Neural crest cell (in vitro differentiated cells): ENCODE data around the gene ALDH1A3. TPM values are rescaled to one million over a fixed set of nuclear protein-coding genes. Genes with fewer than 3 reads are reported as not detected.

Experiments used
- DNase-seq: peaks from one replicate; pipeline ENCODE4 v3.0.0; 2021; ENCODE audit warnings: low read depth, mixed read lengths, low spot score
- H3K27ac Mint-ChIP-seq: one replicate; pipeline ENCODE4 v1.8.0; 2021; ENCODE audit warnings: mild to moderate bottlenecking, mixed read lengths; ENCODE audit not compliant: unreplicated experiment
- H3K27me3 Mint-ChIP-seq: 2 replicates; pipeline ENCODE4 v1.8.0; 2021; ENCODE audit warnings: low read depth, mild to moderate bottlenecking, mixed read lengths
- H3K36me3 Mint-ChIP-seq: 2 replicates; pipeline ENCODE4 v1.8.0; 2021; ENCODE audit warnings: low read depth, mild to moderate bottlenecking, mixed read lengths
- H3K4me1 Mint-ChIP-seq: 2 replicates; pipeline ENCODE4 v1.8.0; 2021; ENCODE audit warnings: mixed read lengths
- H3K4me3 Mint-ChIP-seq: one replicate; pipeline ENCODE4 v1.8.0; 2021; ENCODE audit warnings: mild to moderate bottlenecking, mixed read lengths
- H3K9me3 Mint-ChIP-seq: 2 replicates; pipeline ENCODE4 v1.8.0; 2021; ENCODE audit warnings: mixed read lengths
- CTCF ChIP-seq: fragments of 200-600 bp; sonication (generic); conservative IDR thresholded peaks from 2 replicates; pipeline ENCODE4 v1.5.0; 2021; ENCODE audit warnings: antibody characterized with exemption, mild to moderate bottlenecking
- total RNA-seq: library from RNA; stranded (reverse); gene quantifications from 2 replicates; pipeline ENCODE4 v1.2.1, GENCODE V29; 2021

ALDH1A3 gene
- total RNA-seq, 1 donor from 2014 or later, result 8.0 TPM

DNA sequence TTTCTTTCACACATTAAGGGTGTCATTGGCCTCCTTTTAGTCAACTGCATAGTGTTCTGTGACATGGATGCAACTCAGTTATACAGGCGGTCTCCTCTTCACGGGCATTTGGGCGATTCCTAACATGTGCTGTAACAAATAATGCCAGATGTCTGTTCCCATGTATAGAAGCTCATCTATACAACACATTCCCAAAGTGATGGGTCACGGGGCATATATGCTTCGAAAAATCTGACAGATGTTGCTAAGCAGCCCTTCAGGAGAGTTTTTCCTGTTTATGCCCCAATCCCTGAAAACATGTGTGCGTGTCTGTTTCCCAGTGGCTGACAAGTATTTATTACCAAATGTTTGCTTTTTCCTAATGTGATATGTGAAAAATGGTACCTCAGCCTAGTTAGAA, 65.4 kb downstream of the ALDH1A3 start:
- H3K27ac Mint-ChIP-seq, result no peak overlapping the region
- DNase-seq, result no peak
- H3K4me1 Mint-ChIP-seq, result peaks cover 9% of the 10 kb centered on the region
- no peaks in the 10 kb centered on the region for H3K27me3 Mint-ChIP-seq
- no peaks in the 10 kb centered on the region for H3K36me3 Mint-ChIP-seq
- no peak overlapping the region for H3K4me3 Mint-ChIP-seq
- H3K9me3 Mint-ChIP-seq, result no peaks in the 10 kb centered on the region
- no peak for TF ChIP-seq CTCF

DNA sequence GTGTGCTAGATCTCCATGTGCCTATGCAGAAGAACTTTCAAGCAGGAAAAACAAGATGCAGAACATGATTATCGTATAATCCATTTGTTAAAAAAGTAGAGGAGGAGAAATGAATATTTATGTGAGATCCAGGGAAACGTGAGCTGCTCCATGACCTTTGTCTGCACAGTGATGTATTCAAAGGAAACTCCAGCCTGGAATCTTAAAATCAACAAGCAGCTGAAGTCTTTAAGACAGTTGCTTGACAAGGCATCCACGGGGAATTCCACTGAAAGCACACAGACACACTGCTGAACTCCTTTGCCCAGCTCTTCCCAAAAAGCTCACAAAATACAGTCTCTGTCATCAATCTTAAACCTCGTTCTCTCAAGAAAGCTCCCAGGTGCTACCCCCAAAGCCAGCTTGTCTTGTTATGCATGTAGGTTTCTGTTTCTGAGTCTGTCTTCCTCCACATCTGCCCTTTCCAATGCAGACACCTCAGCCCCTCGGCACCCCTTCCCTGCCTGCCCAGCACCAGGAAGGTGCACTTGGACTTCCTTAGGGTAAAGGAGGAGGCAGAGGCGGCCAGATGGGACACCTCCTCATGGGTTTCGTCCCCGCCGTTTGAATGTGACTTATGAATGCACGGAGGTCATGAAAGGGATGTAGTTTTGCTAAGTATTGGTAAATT, 68.3 kb downstream of the ALDH1A3 start:
- no peak for TF ChIP-seq CTCF
- no peak overlapping the region for H3K27ac Mint-ChIP-seq
- peaks cover 9% of the 10 kb centered on the region for H3K4me1 Mint-ChIP-seq
- no peaks in the 10 kb centered on the region for H3K27me3 Mint-ChIP-seq
- no peaks in the 10 kb centered on the region for H3K36me3 Mint-ChIP-seq
- no peak overlapping the region for H3K4me3 Mint-ChIP-seq
- no peak for DNase-seq
- H3K9me3 Mint-ChIP-seq, result peaks cover 4% of the 10 kb centered on the region

DNA sequence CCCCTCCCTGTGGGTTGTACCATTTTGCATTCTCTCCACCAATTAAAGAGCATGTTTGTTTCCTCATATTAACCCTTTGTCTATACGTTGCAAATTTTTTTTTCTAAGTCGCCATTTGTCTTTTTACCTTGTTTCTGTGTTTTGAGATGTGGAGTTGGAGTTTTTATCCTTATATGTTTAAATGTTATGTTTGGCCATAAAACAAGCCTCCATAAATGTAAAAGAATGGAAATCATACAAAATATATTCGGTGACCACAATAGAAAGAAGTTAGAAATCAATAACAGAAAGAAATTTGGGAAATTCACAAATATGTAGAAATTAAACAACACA, 68.8 kb downstream of the ALDH1A3 start:
- Mint-ChIP-seq H3K9me3 (peaks cover 4% of the 10 kb centered on the region), H3K27me3 (no peaks in the 10 kb centered on the region), H3K27ac (no peak overlapping the region), H3K36me3 (no peaks in the 10 kb centered on the region), H3K4me3 (no peak overlapping the region), H3K4me1 (peaks cover 9% of the 10 kb centered on the region)
- DNase-seq, result no peak
- TF ChIP-seq CTCF, result no peak

DNA sequence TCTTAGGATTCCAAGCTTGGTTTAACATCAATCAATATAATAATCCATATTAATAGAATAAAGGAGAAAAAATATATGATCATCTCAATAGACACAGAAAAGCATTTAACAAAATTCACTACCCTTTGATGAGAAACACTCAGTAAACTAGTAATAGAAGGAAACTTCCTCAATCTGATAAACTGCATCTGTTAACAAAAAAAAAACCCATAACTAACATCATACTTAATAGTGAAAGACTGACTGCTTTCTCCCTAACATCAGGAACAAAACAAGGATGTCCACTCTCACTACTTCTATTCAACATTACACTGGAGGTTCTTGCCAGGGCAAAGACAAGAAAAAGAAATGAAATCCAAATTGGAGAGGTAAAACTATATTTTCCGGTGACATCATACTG, 70.1 kb downstream of the ALDH1A3 start:
- no peak for TF ChIP-seq CTCF
- Mint-ChIP-seq H3K9me3 (peaks cover 4% of the 10 kb centered on the region), H3K4me3 (no peak overlapping the region), H3K4me1 (peaks cover 9% of the 10 kb centered on the region), H3K36me3 (no peaks in the 10 kb centered on the region), H3K27ac (no peak overlapping the region), H3K27me3 (no peaks in the 10 kb centered on the region)
- no peak for DNase-seq

DNA sequence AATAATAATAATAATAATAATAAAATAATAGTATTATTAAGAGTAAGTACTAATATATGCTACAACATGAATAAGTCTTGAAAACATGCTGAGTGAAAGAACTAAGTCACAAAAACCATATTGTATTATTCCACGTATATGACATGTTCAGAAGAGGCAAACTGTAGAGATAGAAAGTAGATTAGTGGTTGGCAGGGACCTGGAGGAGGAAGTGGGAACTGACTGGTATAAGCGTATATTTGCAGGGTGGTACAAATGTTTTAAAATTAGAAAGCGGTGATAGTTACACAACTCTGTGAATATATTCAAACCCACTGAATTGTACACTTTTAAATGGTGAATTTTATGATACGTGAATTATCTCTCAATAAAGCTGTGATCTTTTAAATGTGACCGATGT, 72.3 kb downstream of the ALDH1A3 start:
- Mint-ChIP-seq H3K36me3 (no peaks in the 10 kb centered on the region), H3K27ac (no peak overlapping the region), H3K27me3 (no peaks in the 10 kb centered on the region), H3K4me1 (peaks cover 9% of the 10 kb centered on the region), H3K4me3 (no peak overlapping the region), H3K9me3 (peaks cover 4% of the 10 kb centered on the region)
- no peak for TF ChIP-seq CTCF
- DNase-seq, result no peak
